ENCODE measurements around the gene PRICKLE3. TPM values are rescaled to one million over a fixed set of nuclear protein-coding genes. Genes with fewer than 3 reads are reported as not detected.
"Not testable (repeated sequence)": the region's sequence is repeated elsewhere in the genome, so short reads cannot be mapped to it uniquely, and the experiment has no call there.

The PRICKLE3 gene
- total RNA-seq, 2 experiments from 2014 or later, result 16.3 to 16.7 TPM

GRCh38 chrX:49142264-49142663 lies 43.9 kb downstream of the PRICKLE3 start:
- DNase-seq, H3K27me3 Mint-ChIP-seq, H3K36me3 Mint-ChIP-seq, H3K4me1 Mint-ChIP-seq, H3K9me3 Mint-ChIP-seq, H3K4me3 Mint-ChIP-seq, H3K27ac Mint-ChIP-seq: not testable (repeated sequence)

GRCh38 chrX:49139713-49140112 lies 46.5 kb downstream of the PRICKLE3 start:
- no peak for DNase-seq
- Mint-ChIP-seq H3K27ac (no peak overlapping the region), H3K9me3 (peaks cover 8% of the 10 kb centered on the region), H3K4me1 (no peaks in the 10 kb centered on the region), H3K27me3 (no peaks in the 10 kb centered on the region), H3K4me3 (no peak overlapping the region), H3K36me3 (peaks cover 8% of the 10 kb centered on the region)

GRCh38 chrX:49137492-49137891 lies 48.7 kb downstream of the PRICKLE3 start:
- Mint-ChIP-seq H3K27me3 (no peaks in the 10 kb centered on the region), H3K9me3 (peaks cover 8% of the 10 kb centered on the region), H3K4me1 (no peaks in the 10 kb centered on the region), H3K36me3 (peaks cover 8% of the 10 kb centered on the region), H3K4me3 (no peak overlapping the region), H3K27ac (no peak overlapping the region)
- DNase-seq, result no peak

GRCh38 chrX:49133759-49134158 lies 52.4 kb downstream of the PRICKLE3 start:
- Mint-ChIP-seq H3K36me3 (no peaks in the 10 kb centered on the region), H3K9me3 (no peaks in the 10 kb centered on the region), H3K27me3 (no peaks in the 10 kb centered on the region), H3K27ac (no peak overlapping the region), H3K4me3 (no peak overlapping the region), H3K4me1 (no peaks in the 10 kb centered on the region)
- DNase-seq, result no peak

GRCh38 chrX:49132275-49132674 lies 53.9 kb downstream of the PRICKLE3 start:
- H3K4me1 Mint-ChIP-seq, result not testable (repeated sequence)

GRCh38 chrX:49129427-49129826 lies 56.7 kb downstream of the PRICKLE3 start:
- Mint-ChIP-seq H3K36me3 (no peaks in the 10 kb centered on the region), H3K27ac (no peak overlapping the region), H3K27me3 (no peaks in the 10 kb centered on the region), H3K9me3 (no peaks in the 10 kb centered on the region), H3K4me1 (no peaks in the 10 kb centered on the region), H3K4me3 (no peak overlapping the region)
- no peak for DNase-seq

More at GRCh38 chrX:49132275-49132674, 53.9 kb downstream of the PRICKLE3 start:
- H3K4me3 Mint-ChIP-seq, DNase-seq, H3K27ac Mint-ChIP-seq, H3K9me3 Mint-ChIP-seq, H3K36me3 Mint-ChIP-seq, H3K27me3 Mint-ChIP-seq: not testable (repeated sequence)

- not testable (repeated sequence) for H3K4me3 Mint-ChIP-seq, DNase-seq, H3K27me3 Mint-ChIP-seq, H3K27ac Mint-ChIP-seq, H3K9me3 Mint-ChIP-seq, H3K4me1 Mint-ChIP-seq, H3K36me3 Mint-ChIP-seq
Measured at GRCh38 chrX:49127742-49128258, 58.4 kb downstream of the PRICKLE3 start.

Other genes with a start within 250 kb of the PRICKLE3 start
- 10 to 100 TPM; 57.3 to 59.5 TPM for gene OTUD5, start 228.8 kb downstream of the PRICKLE3 start, total RNA-seq
- 1 to 10 TPM; 1.2 to 1.3 TPM for gene KCND1, start 214.5 kb downstream of the PRICKLE3 start, total RNA-seq
- 10 to 100 TPM; 53.7 to 54.3 TPM for gene GRIPAP1, start 184.1 kb downstream of the PRICKLE3 start, total RNA-seq
- 10 to 100 TPM; 21.0 to 23.3 TPM for gene TFE3, start 143.0 kb downstream of the PRICKLE3 start, total RNA-seq
- gene CCDC120, start 127.4 kb downstream of the PRICKLE3 start, total RNA-seq, result 1 to 10 TPM; 3.7 to 4.3 TPM
- gene PRAF2, start 112.4 kb downstream of the PRICKLE3 start, total RNA-seq, result 10 to 100 TPM; 10.1 to 11.9 TPM
- 10 to 100 TPM; 23.7 to 31.1 TPM for gene WDR45, start 106.5 kb downstream of the PRICKLE3 start, total RNA-seq
- gene GPKOW, start 62.6 kb downstream of the PRICKLE3 start, total RNA-seq, result 10 to 100 TPM; 19.9 to 20.0 TPM
- under 1 TPM; 0.47 to 0.88 TPM for gene MAGIX, start 23.6 kb downstream of the PRICKLE3 start, total RNA-seq
- 10 to 100 TPM; 46.8 to 48.2 TPM for gene PLP2, start 14.5 kb downstream of the PRICKLE3 start, total RNA-seq
- 1 to 10 TPM; 4.4 to 4.6 TPM for gene SYP, start 13.8 kb upstream of the PRICKLE3 start, total RNA-seq
- gene CACNA1F, start 47.0 kb upstream of the PRICKLE3 start, total RNA-seq, result under 1 TPM; 0.72 to 0.85 TPM
- 10 to 100 TPM; 18.3 to 18.9 TPM for gene CCDC22, start 49.1 kb upstream of the PRICKLE3 start, total RNA-seq
- 10 to 100 TPM; 11.2 to 11.9 TPM for gene FOXP3, start 78.3 kb upstream of the PRICKLE3 start, total RNA-seq
- 1 to 10 TPM; 2.1 to 2.5 TPM for gene PPP1R3F, start 83.4 kb upstream of the PRICKLE3 start, total RNA-seq
- gene GAGE10, start 117.3 kb upstream of the PRICKLE3 start, total RNA-seq, result not detected
- not detected for gene GAGE12J, start 135.7 kb upstream of the PRICKLE3 start, total RNA-seq
- gene GAGE13, start 145.2 kb upstream of the PRICKLE3 start, total RNA-seq, result not detected